MM.1S (cell line): ENCODE data around the gene SLIT3.

Experiments
- EZH2 ChIP-seq: fragments of 300-600 bp; sonication (generic); optimal IDR thresholded peaks from 2 replicates; pipeline ENCODE3; 2017; ENCODE audit warnings: low read depth, mild to moderate bottlenecking, antibody characterized with exemption, low read length, mixed read lengths
- TF ChIP-seq, protein P1 (sequence below): fragments of 300-600 bp; sonication (generic); IDR thresholded peaks from 2 replicates; pipeline ENCODE4 v1.5.1; 2016; ENCODE audit warnings: antibody characterized with exemption, low read length, mixed read lengths

DNA sequence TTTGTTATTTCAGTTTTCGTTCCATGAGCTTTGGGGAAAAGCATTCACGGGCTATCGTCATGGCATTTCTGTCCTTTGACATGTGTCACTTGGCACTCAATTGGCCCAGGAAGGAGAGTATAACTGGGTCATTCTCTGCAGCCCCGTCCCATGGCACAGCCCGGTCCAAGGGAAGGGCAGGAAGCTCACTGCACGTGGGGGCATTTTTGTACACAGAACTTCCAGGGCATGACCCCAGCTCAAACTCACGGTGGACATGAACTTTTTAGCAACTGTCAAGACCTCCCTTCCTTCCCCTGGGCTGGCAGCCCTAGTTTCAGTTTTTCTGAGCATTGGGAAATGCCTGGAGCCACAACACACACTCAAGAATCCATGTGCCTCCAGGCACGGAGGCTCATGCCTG is 560.1 kb downstream of the SLIT3 start:
- no peak for TF ChIP-seq EZH2
- TF ChIP-seq, protein P1, sequence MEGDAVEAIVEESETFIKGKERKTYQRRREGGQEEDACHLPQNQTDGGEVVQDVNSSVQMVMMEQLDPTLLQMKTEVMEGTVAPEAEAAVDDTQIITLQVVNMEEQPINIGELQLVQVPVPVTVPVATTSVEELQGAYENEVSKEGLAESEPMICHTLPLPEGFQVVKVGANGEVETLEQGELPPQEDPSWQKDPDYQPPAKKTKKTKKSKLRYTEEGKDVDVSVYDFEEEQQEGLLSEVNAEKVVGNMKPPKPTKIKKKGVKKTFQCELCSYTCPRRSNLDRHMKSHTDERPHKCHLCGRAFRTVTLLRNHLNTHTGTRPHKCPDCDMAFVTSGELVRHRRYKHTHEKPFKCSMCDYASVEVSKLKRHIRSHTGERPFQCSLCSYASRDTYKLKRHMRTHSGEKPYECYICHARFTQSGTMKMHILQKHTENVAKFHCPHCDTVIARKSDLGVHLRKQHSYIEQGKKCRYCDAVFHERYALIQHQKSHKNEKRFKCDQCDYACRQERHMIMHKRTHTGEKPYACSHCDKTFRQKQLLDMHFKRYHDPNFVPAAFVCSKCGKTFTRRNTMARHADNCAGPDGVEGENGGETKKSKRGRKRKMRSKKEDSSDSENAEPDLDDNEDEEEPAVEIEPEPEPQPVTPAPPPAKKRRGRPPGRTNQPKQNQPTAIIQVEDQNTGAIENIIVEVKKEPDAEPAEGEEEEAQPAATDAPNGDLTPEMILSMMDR: no peak
